ENCODE data around the gene ECE1. TPM values are rescaled to one million over a fixed set of nuclear protein-coding genes. Genes with fewer than 3 reads are reported as not detected.

Gene ECE1
- total and polyA plus RNA-seq, 10 of the 15 experiments (the other 5 are each of a cell fraction or from before 2014, with no cell fraction given), result 0.97 to 81.0 (median 37.0) TPM

GRCh38 chr1:21293537-21294265 is 3.4 kb upstream of the ECE1 start (continued):
- TF ChIP-seq, protein P1, sequence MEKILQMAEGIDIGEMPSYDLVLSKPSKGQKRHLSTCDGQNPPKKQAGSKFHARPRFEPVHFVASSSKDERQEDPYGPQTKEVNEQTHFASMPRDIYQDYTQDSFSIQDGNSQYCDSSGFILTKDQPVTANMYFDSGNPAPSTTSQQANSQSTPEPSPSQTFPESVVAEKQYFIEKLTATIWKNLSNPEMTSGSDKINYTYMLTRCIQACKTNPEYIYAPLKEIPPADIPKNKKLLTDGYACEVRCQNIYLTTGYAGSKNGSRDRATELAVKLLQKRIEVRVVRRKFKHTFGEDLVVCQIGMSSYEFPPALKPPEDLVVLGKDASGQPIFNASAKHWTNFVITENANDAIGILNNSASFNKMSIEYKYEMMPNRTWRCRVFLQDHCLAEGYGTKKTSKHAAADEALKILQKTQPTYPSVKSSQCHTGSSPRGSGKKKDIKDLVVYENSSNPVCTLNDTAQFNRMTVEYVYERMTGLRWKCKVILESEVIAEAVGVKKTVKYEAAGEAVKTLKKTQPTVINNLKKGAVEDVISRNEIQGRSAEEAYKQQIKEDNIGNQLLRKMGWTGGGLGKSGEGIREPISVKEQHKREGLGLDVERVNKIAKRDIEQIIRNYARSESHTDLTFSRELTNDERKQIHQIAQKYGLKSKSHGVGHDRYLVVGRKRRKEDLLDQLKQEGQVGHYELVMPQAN (conservative IDR thresholded peaks at IDR 0.05), result no peak
- TF ChIP-seq HDAC2 (IDR thresholded peaks at IDR 0.05) (no peak), NR2C2 (IDR thresholded peaks at IDR 0.05; ENCODE audit: borderline replicate concordance, control insufficient read depth, insufficient read length, low read depth) (no peak), CHD4 (IDR thresholded peaks at IDR 0.05) (peak; percentile 81; the same call in 1 of the 2 replicates), MLLT1 (IDR thresholded peaks at IDR 0.05) (0 out of 2 replicates have a peak, but pooled peaks have one; percentile 10), ZBED1 (IDR thresholded peaks at IDR 0.05; ENCODE audit: borderline replicate concordance) (no peak), CBX5 (IDR thresholded peaks at IDR 0.05; ENCODE audit: low read depth) (no peak), POU2F2 (IDR thresholded peaks at IDR 0.05; ENCODE audit: borderline replicate concordance, low read depth, low read length) (no peak), HDGF (IDR thresholded peaks at IDR 0.05) (no peak), PAX5 (IDR thresholded peaks at IDR 0.05; ENCODE audit: borderline replicate concordance, low read depth, low read length) (peak; percentile 49; the same call in 1 of the 2 replicates), CBX3 (IDR thresholded peaks at IDR 0.05; ENCODE audit: borderline replicate concordance, low read depth) (no peak), STAT3 (IDR thresholded peaks at IDR 0.05; ENCODE audit: low read depth, low read length) (no peak), BCL11A (IDR thresholded peaks at IDR 0.05; ENCODE audit: low read depth, low read length) (no peak), ZBTB40 (IDR thresholded peaks at IDR 0.05; ENCODE audit: borderline replicate concordance) (no peak)
- TF ChIP-seq, protein P2, sequence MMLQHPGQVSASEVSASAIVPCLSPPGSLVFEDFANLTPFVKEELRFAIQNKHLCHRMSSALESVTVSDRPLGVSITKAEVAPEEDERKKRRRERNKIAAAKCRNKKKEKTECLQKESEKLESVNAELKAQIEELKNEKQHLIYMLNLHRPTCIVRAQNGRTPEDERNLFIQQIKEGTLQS (IDR thresholded peaks at IDR 0.05; ENCODE audit: borderline replicate concordance, extremely low read depth, low read depth, low read length), result no peak
- TF ChIP-seq, protein P3, sequence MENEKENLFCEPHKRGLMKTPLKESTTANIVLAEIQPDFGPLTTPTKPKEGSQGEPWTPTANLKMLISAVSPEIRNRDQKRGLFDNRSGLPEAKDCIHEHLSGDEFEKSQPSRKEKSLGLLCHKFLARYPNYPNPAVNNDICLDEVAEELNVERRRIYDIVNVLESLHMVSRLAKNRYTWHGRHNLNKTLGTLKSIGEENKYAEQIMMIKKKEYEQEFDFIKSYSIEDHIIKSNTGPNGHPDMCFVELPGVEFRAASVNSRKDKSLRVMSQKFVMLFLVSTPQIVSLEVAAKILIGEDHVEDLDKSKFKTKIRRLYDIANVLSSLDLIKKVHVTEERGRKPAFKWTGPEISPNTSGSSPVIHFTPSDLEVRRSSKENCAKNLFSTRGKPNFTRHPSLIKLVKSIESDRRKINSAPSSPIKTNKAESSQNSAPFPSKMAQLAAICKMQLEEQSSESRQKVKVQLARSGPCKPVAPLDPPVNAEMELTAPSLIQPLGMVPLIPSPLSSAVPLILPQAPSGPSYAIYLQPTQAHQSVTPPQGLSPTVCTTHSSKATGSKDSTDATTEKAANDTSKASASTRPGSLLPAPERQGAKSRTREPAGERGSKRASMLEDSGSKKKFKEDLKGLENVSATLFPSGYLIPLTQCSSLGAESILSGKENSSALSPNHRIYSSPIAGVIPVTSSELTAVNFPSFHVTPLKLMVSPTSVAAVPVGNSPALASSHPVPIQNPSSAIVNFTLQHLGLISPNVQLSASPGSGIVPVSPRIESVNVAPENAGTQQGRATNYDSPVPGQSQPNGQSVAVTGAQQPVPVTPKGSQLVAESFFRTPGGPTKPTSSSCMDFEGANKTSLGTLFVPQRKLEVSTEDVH (IDR thresholded peaks at IDR 0.05; ENCODE audit: low read depth, partially characterized antibody), result no peak
- TF ChIP-seq, protein P4, sequence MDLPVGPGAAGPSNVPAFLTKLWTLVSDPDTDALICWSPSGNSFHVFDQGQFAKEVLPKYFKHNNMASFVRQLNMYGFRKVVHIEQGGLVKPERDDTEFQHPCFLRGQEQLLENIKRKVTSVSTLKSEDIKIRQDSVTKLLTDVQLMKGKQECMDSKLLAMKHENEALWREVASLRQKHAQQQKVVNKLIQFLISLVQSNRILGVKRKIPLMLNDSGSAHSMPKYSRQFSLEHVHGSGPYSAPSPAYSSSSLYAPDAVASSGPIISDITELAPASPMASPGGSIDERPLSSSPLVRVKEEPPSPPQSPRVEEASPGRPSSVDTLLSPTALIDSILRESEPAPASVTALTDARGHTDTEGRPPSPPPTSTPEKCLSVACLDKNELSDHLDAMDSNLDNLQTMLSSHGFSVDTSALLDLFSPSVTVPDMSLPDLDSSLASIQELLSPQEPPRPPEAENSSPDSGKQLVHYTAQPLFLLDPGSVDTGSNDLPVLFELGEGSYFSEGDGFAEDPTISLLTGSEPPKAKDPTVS (IDR thresholded peaks at IDR 0.05; ENCODE audit: low read depth, low read length), result no peak

All from GM12878 (cell line).